IPS DF 19.7 (cell line): Measurements from ENCODE around the gene IPO9.

ENCODE experiments used
- DNase-seq: peaks from one replicate; pipeline ENCODE4 v3.0.0-alpha.2; 2013; ENCODE audit warnings: low read depth, low spot score

The IPO9 gene

GRCh38 chr1:201904579-201904978 is 75.6 kb downstream of the IPO9 start:
- DNase-seq, result no peak

- DNase-seq, result no peak
Measured at GRCh38 chr1:201905234-201905890, 76.4 kb downstream of the IPO9 start.

GRCh38 chr1:201906336-201906735 is 77.4 kb downstream of the IPO9 start:
- no peak for DNase-seq

GRCh38 chr1:201907621-201908020 is 78.7 kb downstream of the IPO9 start:
- DNase-seq, result no peak

- no peak for DNase-seq
Measured at GRCh38 chr1:201911826-201912571, 83.0 kb downstream of the IPO9 start.

- DNase-seq, result no peak
Measured at GRCh38 chr1:201912832-201913231, 83.9 kb downstream of the IPO9 start.

DNA sequence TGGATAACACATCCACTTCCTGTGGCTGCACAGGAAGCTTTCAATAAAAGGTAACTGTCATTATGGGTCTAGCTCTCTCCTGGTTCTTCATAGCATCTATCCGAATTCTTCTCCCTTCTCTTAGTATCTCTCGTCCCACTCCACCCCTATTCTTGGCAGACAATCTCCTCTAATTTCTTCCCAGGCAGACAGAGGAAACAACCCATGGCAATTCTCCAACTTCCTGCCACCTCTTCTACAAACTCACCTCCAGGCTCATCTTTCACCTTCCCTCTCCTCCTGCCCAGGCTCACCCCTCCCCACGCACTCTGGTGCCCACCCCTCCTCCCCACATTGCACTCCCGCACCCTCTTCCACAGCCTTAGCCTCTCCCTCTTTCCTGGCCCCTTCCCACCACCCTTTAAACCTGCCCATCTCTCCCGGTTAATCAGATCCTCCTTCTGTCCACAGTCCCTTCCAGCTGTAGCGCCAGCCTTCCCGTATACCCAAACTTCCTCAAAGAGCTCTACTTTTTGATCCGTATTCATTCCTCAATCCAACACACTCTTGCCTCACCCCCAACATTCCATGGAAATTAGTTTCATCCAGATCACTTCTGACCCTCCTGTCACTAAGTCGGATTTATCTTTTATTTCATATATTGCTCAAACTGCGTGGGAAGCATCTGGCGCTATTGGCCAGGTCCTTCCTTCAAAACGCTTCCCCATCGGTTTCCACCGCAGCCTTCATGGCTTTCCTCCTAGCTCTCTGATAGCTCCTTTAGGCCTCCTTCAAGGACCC is 85.7 kb downstream of the IPO9 start:
- DNase-seq, result no peak

- DNase-seq, result no peak
Measured at GRCh38 chr1:201916649-201917249, 87.8 kb downstream of the IPO9 start.

DNA sequence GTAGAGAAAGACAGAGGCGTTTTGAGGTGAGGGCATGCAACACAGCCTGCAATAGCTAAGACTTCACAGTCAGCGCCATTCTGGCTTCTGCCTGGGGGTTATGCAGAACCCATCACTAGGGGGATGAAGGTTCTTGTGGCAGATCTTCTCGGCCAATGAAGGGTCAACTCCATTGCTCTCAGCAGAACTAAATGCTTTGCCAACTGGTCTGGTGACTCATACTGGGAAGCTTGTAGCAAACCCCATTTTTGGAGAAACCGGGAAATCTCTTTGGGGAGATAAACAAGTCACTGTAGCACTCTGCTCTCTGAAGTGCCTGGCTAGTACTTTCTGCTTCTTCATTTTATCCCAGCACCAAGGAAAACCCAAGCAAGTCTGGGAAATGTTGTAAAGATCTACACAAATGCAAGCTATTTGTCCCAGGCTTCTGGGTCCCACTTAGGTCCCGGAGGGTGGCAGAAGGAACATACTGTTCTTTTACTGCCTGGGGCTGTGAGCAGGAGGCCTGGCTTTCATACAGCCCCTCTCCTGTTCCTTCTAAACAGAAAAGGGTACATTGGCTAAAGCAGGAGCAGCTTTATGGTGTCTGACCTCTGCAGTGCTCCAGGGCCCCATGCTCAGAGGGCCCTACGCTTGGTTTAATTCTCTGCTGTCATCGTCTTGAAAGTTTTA is 88.5 kb downstream of the IPO9 start:
- no peak for DNase-seq

DNA sequence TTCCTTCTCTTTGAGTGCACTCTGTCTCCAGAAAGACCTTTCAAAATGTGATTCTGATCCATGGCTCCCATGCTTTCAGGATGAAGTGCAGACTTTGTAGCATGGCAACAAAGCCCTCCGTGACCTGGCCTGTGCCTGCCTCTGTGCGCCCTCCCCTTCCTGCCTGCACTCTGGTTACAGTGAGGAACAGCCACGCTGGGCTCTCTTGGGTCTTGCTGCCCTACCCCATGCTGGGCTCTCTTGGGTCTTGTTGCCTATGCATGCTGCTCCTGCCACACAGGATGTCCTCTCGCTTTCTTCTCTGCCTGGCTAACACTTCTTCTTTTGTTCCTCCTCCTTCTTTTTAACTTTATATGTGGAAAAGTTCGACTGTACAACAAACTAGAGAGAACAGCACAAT is 89.4 kb downstream of the IPO9 start:
- DNase-seq, result no peak

DNA sequence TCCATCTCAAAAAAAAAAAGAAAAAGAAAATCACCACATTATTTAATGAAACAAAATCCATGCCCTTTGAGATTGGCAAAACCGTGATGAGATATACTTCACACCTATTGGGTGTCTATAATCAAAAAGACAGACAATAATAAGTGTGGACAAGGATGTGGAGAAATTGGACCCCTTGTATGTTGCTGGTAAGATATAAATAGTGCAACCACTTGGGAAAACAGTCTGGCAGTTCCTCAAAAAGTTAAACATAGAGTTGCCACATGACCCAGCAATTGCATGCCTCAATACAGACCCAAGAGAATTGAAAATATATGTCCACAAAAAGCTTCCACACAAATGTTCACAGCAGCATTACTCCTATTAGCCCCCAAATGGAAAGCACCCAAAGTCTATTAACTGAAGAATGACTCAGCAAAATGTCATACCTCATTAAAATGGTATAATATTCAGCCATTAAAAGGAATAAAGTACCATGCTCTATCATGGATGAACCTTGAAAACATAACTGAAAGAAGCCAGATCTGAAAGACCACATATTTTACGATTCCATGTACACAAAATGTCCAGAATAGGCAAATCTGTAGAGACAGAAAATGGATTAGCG is 93.1 kb downstream of the IPO9 start:
- DNase-seq, result no peak

- DNase-seq, result no peak
Measured at GRCh38 chr1:201925301-201925567, 96.3 kb downstream of the IPO9 start.

DNA sequence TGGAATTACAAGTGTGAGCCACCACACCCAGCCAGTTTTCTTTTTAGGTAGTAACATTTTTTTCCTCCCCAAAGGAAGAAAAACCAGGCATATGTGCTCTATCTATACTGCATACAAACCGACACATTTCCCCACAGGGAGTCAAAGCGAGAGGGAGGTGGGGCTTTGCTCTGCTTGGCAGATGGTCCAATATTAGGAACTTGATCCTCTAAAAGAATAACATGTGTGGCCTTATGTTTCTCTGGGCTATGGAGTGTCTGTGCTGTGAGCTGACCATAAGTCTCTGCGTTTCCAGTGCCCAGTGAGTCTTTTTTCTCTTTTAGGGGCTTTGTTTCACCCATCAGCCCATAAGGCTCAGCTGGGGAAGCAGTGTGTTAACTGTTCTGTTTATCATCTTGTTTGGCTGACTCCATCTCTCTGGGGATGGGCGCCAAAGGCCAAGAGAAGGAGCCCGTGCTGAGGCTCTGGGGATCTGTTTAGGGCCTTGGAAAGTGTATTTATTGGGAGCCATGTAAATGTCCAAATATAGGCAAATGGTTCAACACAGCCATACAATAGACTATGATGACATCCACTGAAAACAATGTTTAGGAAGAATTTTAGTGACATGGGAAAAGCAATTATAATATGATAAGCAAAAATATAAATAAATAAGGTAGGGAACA is 97.2 kb downstream of the IPO9 start:
- DNase-seq, result no peak

DNA sequence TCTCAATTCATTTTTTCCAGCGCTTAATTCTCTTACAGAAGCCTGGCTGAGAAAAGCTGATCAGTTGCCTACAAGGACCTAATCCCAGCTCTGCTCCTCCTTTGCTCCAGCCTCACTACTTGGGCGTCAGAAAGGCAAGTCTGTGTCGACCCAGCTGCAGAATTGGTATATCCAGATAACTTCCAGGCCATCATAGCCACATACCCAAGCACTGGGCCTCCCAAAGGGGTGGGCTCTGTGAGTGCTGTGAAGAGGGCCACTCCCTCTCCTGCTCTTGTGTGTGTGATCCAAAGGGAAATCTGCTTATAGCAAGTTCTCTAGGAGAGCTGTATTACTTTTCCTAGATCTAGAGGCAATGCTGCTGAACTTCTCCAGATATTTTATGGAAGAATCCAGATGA is 99.3 kb downstream of the IPO9 start:
- DNase-seq, result no peak

DNA sequence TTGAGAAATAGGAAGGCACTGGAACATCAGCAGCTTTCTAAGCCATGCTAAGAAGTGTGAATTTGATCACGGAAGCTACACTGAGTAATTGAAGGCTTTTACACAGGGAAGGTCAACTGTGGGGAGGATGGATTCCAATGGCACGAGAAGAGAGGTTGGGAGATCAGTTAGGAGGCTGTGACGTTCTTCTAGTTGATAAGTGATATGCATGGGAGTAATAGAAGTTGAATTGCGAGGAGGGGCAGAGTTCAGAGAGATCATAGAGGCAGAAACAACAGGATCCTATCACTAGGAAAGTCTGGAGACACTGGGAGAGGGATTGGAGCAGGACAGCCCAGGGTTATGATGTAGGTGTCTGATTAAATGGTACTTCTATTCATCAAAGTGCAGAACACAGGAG is 101.2 kb downstream of the IPO9 start:
- no peak for DNase-seq

DNA sequence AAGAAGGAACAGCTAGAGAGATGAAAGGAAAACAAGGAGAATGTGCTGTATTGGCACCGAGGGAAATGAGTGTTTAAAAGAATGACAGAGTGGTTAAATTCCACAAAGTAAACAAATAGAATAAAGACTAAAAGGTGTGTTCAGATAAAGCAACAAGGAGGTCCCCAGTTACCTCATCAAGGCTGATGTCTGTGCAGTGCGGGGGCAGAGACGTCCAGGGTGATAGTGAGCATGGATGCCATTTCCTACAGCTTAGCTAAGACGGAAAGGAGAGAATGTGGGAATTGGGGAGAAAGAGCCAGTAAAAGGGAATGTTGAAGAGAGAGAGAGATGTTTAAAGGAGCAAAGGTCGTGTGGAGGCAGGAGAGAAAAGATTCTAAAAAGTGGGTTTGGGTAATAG is 101.8 kb downstream of the IPO9 start:
- no peak for DNase-seq
